ENCODE data around the gene GGT6.
"Not testable (repeated sequence)": the region's sequence is repeated elsewhere in the genome, so short reads cannot be mapped to it uniquely, and the experiment has no call there.

GGT6 gene

DNA sequence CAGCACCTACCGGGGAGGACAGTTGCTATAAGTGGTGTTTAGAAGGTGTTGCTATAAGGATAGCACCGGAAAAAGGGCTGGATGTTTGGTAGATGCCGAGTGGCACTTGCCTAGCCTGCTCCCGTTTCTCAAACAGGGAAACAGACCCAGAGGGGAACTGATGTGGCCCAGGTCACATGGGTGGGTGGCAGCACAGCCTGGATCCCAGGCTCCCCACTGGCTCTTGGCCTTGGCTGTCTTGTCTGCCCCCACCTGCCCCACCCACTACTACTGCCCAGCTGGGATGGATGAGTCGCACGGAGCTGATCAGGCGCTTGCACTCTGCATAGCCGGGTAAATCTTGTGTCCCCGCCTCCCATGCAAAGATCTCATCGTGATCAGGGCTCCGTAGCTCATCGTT lies 31.2 kb upstream of the GGT6 start:
- no peak for DNase-seq

DNA sequence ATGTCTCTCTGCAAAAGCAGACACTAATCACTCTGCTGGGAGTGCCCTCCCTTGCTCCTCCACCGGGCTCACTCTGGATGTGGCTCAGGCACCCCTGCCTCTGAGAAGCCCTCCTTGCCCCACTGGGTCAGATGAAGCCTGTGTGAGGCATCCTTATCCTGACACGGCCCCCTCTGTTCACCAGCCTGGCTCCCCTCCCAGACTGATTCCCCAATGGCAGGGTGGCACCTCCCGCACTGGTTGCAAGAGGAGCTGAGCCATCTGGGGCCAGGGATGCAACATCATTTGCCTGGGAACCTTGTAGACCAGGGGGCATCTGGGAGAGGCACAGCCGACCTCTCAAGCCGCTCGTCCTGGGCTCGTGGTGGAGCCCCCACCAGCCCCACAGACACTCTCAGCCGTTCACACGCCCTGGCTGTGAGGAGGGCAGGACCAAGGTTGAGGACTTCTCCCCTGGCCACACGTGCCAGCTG lies 30.6 kb upstream of the GGT6 start:
- DNase-seq: no peak

DNA sequence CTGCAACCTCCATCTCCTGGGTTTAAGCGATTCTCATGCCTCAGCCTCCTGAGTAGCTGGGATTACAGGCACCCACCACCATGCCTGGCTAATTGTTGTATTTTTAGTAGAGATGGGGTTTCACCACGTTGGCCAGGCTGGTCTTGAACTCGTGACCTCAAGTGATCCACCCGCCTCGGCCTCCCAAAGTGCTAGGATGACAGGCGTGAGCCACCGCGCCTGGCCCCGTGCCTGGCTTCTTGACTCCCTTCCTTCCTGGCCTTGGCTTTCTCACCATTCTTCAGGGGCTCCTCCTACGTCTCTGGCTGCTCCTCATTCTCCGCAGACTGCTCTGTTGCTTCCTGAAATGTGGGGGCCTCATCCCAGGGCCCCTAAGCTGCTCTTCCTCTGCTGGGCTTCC lies 29.7 kb upstream of the GGT6 start:
- not testable (repeated sequence) for DNase-seq

DNA sequence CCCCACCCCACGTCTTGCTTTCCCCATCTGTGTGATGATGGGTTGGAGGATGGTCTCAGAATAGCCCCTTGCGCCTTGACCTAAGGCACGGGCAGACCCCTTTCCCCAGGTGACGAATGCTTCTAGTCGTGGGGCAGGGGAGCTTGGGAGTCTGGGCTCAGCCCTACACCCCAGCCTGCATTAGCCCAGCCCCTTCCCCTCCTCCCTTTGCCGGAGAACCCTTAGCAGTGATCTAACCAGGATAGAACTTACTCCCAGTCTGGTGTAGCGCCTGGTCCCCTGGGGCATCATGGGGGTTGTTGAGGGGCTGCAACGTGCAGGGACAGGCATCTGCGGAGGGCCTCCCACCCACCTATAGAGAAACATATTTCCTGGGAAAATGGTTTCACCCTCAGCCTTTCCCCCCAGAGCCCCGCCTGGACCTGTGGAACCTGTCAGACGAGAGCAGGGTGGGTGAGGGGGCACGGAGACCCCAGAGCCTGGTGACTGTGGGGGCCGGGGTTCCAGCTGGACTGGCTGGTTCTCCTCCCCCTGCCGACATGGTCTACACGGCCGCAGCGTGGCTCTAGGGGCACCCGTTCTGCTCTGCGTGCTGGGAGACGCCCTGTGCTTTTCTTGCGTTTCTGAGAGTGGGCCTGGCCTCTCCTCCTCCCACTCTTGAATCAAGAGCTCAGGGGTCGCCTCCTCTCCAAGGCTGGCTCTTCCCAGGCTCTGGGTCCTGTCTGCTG lies 28.7 kb upstream of the GGT6 start:
- no peak for DNase-seq

DNA sequence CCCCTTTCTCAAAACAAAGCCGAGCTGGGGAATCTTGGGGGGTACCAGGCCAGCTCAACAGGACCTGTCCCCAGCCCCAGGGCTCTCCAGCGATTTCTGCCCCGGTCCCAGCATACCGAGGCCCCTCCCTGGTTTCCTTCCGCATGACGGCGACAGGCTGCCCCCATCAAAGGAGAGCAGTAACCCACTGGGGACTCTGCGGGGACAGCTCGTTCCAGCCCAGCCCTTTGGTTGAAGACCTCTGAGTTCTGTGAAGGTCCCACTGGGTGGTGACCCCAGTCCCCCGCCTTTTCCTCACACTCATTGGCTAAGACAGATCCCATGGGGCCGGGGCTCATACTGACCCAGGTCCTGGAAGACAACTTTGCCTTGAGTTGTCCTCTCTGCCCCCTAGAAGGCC lies 28.0 kb upstream of the GGT6 start:
- no peak for DNase-seq

DNA sequence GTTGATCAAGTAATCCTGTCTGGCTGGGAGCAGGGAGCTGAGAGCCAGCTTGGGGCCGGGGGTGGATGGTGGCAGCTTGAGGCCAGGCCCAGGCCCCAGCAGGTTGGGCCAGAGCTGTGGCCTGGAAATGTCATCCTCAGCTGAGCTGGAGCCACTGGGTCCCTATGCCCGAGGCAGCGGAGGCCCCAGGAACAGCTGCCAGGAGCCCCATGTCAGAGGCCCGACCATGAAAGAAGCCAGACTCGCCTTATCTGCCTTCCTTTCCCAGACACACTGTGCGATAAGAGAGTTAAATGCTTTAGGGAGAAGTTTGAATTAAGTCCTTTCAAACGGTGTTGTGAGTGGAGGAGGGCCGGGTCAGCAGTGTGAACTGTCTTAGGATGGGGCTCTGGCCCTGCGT lies 27.4 kb upstream of the GGT6 start:
- DNase-seq: no peak

DNA sequence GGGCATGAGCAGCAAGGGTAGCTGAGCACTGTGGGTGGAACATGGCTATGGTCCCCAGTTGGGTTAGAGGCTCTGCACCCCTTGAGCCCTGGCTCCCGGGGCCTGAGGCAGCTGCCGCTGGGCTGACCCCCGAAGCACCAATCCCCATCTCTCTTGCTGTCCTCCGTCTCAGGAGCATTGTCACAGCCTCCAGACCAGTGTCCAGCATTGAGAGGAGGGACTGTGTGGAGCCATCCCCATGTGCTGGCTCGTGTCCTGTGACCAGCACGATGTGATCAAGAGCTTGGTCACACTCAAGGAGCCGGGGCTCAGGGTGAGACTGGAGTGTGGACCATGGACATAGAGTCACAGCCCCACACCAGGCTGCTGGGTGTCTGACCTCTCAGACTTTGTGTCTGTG lies 26.8 kb upstream of the GGT6 start:
- no peak for DNase-seq

DNA sequence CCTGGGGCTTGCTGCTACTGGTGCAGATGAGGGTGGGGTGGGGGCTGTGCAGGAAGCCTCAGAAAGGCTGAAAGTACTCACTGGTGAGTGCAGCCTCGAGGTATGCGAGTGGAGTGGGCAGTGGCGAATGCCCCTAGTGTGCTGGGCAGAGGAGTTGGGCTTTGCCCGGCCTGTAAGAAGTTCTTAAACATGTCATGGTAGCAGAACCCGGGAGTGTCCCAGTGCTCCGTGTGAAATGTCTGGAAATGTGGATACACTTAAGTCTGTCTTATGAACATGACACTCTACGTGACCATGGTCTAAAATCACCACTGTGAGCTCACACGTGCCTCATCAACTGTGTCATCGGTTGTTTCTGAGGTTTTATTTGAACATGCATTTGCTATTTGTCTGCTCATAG lies 25.7 kb upstream of the GGT6 start:
- no peak for DNase-seq

DNA sequence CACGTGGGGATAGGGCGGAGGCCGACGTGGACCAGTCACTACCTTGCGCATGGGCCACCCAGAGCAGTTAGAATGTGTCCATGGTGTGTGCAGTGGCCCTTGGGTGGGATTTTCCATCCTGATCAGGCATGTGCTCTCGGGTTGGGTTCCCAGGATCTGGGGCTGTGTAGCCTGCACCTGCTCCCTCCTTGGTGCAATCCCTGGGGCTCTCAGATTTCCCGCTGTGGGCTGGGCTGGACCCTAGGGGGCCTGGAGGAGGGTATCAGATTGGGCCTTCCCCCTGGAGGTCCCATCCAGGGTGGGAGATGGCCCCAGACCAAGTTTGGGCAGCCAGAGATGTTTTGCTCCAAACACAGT lies 25.2 kb upstream of the GGT6 start:
- no peak for DNase-seq

DNA sequence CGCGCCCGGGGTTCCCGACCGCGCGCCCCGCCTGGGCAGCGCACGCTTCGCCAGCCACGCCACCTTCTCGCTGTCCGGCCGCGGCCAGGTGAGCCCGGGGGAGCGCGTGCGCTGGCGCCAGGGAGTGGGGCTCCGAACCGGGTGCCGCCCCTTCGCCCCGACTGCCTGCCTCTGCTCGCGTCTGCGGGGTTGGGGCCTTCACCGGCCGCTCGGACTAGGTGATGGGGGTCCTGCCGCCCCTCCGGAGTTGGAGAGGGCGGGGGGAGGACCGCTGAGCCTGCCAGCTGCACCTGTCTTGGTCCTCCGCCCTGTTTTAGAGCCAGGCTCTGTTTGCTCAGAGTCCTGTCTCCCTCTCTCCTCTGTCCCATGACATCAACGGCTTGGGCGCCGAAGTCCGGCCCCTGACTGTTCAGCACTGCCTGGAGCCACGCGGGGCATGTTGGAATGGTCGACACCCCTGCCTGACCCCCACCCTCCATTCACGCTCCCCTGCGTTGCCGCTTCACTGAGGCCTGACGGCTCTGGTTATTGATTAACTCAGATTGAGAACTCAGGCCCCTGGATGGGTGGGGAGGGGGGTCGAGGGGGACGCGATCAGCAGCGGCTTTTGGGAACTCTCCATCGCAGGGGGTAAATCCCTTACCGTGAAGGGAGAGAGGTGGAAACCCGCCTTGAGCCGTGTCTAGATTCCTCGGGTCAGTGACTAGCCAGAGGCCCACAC lies 24.7 kb upstream of the GGT6 start:
- no peak for DNase-seq

DNA sequence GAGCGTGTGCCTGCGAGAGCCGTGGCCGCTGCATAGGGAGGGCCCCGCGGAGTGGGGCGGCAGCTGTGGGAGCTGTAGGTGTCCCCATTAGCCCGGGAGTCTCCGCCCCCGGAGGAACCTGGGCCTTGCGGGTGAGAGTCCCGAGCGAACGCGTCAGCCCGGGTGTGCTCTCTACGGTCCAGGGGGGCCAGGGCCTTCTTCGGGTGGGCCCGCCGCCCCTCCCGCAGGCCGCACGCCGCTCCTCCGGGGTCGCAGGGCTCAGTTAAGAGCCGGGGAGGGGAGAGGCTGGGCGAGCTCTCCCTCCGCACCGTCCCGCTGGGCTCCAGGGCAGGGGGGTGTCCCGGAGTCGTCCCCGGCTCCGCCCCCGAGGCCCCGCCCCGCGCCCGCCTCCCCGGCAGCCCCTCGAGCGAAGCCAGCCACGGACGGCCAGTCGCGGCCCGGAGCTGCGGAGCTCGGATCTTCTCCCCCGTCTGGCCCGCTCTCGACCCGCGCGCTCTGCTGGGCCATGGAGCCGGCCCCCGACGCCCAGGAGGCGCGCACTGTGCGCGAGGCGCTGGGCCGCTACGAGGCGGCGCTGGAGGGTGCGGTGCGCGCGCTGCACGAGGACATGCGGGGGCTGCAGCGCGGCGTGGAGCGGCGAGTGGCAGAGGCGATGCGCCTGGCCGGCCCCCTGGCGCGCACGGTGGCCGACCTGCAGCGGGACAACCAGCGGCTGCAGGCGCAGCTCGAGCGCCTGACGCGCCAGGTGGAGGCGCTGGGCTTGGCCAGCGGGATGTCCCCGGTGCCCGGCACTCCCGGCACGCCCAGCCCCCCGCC lies 23.9 kb upstream of the GGT6 start, which contains the start of gene SMTNL2:
SMTNL2 (plus strand) TSS at position 429 of the 816 bp plus-strand sequence; CDS start at position 506, 77 bp downstream.
- DNase-seq: no peak

DNA sequence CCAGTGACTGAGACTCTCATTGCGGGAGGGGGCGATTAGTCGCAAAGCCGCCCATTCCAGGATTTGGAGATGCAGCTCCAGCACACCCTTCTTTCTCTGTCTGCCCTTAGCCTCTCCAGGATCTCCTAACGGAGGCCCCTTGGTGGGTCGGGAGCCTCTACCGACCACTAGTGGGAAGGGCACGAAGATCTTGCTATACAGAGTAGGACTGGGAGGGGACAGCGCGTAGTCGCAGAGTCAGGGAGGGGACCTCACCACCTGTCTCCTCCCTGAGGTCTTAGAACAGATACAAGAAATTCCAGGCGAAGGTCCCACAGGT lies 23.4 kb upstream of the GGT6 start:
- no peak for DNase-seq

DNA sequence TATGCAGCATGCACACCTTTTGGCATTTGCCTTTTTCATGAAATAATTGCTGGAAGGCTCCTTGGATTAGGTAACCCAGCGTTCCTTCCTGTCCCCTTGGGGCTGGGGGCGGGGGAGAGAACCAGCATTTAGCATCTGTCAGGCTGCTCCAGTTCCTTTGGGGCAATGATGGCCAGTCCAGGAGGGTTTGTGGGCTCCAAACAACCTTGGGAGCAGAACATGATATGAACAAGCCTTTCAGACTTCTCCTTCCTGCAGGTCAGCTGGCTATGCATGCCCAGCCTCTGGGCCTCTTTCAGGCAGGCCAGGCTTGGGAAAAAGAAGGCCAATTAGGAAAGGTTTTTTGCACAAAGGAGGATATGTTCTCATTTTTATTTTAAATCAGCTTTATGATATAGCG lies 22.8 kb upstream of the GGT6 start:
- no peak for DNase-seq

DNA sequence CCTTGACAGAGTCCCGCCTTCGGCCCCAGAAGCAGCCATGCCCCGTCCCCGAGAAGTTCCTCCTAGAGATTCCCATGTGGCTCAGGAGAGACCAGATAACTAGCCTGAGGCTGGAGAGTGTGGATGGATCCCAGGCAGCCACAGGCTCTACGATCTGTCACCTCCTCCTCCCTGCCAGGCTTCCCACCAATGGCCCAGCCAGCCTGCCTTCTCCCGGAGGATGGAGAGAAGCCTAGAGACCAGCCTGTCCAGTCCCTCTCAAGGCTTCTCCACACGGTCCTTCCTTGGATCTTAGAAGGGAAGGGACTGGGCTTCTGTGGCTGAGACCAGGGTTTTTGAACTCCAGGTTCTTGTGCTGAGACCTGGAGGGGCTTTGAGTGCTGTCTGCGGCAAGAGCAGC lies 22.3 kb upstream of the GGT6 start:
- DNase-seq: no peak

DNA sequence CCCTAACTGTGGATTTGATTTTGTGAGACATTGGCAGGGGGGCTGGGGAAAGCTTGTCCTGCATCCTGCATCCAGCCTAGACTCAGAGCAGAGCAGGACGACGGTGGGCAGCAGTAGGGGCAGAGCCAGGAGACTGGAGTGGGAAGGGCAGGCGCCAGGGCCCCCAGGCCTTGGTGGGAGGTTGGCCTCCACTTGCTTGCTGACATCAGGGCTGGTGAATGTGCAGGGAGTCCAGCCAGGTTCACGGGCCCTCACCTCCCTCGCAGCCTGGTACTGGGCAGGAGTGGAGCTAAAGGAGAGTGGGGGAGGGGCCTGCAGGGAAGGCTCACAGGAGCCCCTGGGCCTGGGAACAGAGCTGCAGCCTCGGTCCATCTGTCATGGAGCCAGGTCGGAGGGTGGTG lies 21.7 kb upstream of the GGT6 start:
- DNase-seq: no peak

DNA sequence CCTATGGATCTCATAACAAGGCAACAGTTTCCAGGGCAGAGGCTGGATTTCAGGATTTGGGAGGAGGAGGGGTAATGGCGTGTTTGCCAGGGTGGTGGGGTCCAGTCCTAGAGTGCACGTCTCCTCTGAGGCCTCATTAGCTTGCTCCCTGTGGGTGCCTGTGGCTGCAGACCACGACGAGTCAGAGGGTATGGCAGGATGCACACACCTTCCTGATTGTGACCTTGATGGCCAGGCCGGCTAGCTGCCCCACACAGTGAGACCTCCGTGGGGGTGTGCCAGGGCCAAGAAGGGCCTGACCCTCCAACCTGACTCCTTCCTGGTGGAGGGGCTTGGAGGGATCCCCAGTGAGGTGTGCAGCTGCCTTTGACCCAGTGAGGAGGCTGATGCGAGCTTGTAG lies 19.9 kb upstream of the GGT6 start:
- no peak for DNase-seq

DNA sequence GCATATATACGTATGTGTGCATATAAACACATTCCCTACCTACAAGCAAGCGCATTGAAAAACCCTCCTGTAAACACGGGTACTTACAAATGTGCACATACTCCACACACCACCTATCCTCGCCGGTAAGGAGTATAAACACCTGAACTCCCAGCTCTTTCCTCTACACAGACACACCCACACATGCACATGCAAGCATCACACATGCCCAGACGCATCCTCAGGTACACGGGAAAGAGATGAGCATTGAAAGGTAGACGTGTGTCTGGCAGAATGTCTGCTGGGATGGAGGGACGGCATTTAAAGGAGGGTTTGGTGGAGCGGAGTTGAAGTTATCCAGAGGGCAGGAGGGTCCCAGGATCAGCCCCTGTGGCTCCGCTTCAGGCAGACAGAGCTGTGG lies 19.3 kb upstream of the GGT6 start:
- DNase-seq: no peak

DNA sequence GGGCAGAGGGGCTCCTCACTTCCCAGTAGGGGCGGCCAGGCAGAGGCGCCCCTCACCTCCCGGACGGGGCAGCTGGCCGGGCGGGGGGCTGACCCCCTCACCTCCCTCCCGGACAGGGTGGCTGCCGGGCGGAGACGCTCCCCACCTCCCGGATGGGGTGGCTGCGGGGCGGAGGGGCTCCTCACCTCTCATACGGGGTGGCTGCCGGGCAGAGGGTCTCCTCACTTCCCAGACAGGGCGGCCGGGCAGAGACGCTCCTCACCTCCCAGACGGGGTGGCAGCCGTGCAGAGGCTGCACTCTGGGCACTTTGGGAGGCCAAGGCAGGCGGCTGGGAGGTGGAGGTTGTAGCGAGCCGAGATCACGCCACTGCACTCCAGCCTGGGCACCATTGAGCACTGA lies 18.0 kb upstream of the GGT6 start:
- DNase-seq: not testable (repeated sequence)

DNA sequence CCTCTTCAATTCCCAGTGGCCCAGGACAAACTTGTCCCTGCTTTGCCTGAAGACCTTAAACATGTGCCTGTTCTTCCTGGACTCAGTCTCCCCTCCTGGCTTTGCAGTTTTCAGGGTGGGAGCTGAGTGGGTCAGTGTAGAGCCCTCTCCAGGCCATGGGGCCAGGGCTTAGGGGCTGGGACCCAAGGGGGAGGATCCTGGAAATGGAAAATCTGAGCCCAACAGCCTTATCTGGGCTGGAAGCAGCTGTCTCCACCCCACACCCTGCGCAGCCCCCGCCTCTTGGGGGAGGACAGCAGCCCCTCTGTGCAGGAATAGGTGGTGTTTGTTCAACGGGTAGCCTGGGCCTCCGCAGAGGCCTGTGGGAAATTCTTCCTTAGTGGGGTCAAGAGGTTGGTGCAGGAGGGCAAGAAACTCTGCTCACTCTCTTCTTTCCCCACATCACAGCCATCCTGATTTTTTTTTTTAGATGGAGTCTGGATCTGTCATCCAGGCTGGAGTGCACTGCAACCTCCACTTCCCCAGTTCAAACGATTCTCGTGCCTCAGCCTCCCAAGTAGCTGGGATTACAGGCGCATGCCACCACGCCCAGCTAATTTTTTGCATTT lies 17.1 kb upstream of the GGT6 start:
- DNase-seq: no peak

DNA sequence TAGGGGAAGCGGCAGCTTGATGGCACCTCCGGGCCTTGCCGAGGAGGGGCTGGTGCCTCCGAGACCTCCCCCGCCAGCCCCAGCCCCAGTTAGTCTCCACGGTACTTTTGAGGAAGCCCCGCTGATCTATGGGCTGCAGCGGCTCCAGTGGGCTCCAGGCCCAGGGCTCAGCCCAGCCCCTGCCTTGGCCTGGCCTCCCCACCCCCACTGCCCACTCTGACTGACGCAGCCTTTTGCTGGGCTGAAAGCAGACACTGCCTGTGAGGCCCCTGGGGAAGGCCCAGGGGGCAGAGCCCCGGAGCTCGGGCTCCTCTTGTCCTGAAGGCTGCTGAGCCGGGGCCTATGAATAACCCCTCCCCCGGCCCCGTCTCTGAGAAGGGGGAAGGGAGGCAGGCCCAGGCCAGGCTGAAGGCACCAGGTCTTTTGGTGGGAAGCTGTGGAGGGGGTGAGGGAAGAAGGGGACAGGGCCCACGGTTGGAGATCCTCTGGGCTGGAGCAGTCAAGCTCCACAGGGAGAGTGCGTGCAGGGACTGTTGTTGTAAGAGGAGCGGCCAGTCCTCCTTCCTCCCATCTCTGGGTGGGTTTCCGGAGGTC lies 16.4 kb upstream of the GGT6 start:
- no peak for DNase-seq

DNA sequence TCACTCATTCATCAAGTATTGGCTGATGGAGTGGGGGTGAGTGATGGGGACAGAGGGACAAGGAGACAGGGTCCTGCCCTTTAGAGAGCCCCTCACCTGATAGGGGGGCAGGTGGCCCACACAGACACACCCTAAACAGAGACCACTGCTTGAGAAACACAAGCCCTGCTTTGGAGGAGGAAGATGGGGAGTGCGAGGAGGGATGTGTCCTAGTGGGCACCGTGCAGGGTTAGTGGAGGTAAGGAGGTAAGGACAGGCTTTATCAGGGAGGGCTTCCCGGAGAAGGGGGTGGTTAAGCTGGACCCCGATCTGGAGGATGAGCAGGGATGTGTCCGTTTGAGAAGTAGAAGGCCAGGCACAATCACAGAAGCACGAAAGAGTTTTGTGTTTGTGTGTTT lies 15.8 kb upstream of the GGT6 start:
- DNase-seq: no peak

DNA sequence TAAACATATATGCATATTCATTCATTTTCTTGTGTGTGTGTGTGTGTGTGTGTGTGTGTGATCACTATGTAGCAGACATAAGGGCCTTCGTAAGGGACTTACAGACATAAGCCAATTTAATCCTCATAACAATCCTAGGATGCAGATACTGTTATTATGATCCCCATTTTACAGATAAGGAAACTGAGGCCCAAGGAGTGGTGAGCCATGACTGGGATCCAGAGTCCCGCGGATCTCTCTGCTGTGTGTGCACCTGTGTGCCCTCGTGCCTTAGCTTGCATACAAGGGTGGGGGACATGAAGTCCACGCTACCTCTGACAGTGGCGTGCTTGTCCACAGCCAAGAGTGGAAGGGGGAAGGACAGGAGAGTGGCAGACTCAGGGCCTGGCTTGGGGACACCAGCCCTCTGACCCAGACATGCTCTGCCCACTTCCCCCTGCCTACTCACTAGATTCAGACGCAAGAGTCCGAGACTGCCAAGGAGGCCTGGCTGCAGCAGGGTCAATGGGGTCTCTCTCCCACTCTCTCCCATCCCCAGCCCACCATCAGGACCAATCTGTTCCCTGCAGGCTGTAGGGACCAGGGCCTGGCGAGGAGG lies 14.2 kb upstream of the GGT6 start:
- no peak for DNase-seq

DNA sequence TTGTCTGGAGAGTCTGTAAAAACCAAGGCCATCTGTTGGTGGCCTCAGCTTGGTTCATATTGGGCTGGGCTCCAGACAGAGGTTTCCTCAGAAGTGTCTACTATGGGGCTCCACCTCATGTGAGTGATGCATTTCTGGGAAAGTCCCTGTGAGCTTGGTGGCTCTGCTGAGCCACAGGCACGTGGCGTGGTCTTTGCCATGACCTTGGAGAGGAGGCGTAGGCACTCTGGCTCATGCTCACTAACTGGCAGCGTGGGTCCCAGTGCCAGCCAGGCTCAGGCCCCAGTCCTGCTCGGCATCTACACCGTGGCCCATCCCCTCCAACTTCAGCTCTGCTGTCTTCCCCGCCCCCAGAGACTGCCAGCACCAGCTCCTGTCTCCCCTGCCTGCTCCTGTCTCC lies 13.3 kb upstream of the GGT6 start:
- no peak for DNase-seq
